GM19397 (cell line): Measurements from ENCODE around the gene CRLF1.

Experiments
- ATAC-seq: cut with Tn5 transposase; IDR thresholded peaks from one replicate; pipeline ENCODE4 v1.9.1; 2021; ENCODE audit warnings: mild to moderate bottlenecking, moderate library complexity; ENCODE audit not compliant: unreplicated experiment

CRLF1 gene, protein sequence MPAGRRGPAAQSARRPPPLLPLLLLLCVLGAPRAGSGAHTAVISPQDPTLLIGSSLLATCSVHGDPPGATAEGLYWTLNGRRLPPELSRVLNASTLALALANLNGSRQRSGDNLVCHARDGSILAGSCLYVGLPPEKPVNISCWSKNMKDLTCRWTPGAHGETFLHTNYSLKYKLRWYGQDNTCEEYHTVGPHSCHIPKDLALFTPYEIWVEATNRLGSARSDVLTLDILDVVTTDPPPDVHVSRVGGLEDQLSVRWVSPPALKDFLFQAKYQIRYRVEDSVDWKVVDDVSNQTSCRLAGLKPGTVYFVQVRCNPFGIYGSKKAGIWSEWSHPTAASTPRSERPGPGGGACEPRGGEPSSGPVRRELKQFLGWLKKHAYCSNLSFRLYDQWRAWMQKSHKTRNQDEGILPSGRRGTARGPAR

GRCh38 chr19:18606281-18607225, at the start of gene CRLF1:
Gene CRLF1, minus strand, starts transcription at chr19:18606799. Its CDS starts 143 bp downstream, at chr19:18606656.
- no peak for ATAC-seq

- ATAC-seq: no peak
Measured at GRCh38 chr19:18655173-18655844, 48.7 kb upstream of the CRLF1 start.

GRCh38 chr19:18654469-18654868, 47.9 kb upstream of the CRLF1 start:
- ATAC-seq: no peak

GRCh38 chr19:18653853-18654252, 47.3 kb upstream of the CRLF1 start:
- no peak for ATAC-seq

- no peak for ATAC-seq
Measured at GRCh38 chr19:18651733-18652132, 45.1 kb upstream of the CRLF1 start.

GRCh38 chr19:18651300-18651699, 44.7 kb upstream of the CRLF1 start:
- no peak for ATAC-seq

DNA sequence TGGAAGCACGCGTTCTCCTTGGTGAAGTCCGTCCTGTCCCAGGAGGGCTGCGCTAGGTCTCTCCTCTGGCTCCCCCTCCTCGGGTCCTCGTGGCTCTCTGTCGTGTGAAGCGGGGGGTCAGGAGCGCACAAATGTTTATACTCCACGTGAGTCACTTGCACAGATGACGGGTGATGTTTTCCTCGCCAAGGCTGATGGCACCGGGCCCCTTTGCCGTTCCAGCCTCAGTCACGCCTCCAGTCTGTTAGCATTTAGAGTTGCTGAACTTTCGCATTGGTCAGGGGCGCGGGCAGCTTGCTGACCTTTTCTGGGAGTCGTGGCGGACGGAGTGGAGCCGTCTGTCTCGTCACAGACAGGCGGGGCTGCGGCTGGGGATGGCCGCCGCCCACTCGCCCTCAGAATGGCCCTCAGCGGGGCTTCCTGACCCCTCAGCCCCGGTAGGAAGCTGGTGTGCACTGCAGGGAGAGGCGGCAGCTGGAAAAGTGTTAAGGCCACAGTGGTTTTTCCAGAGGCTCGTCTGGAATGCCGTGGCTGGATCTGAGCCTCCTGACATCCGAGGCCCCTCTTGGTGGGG, 44.0 kb upstream of the CRLF1 start:
- ATAC-seq: no peak

DNA sequence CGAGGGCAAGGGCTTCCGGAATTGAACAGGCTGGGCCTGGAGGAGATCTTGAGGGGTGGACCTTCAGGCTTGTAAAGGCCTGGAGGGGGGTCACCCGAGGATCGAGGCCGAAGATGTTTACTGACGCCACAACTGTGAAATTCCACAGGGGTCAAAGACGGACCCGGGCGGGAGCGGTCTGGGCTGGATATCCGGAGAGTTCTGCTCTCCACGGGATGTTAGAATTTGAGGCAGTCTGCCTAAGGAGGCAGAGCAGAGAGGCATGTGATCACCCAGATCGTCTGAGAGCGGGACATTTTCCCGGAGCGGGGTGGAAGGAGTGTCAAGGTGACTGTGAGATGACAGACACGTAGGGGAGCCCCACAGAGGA, 43.4 kb upstream of the CRLF1 start:
- ATAC-seq: no peak

GRCh38 chr19:18649371-18650020, 42.9 kb upstream of the CRLF1 start:
- ATAC-seq: peak; percentile 54

GRCh38 chr19:18648973-18649315, 42.3 kb upstream of the CRLF1 start:
- no peak for ATAC-seq

GRCh38 chr19:18647807-18648206, 41.2 kb upstream of the CRLF1 start:
- ATAC-seq: no peak

- ATAC-seq: no peak
Measured at GRCh38 chr19:18647371-18647767, 40.8 kb upstream of the CRLF1 start.

- no peak for ATAC-seq
Measured at GRCh38 chr19:18646535-18647370, 40.2 kb upstream of the CRLF1 start.

DNA sequence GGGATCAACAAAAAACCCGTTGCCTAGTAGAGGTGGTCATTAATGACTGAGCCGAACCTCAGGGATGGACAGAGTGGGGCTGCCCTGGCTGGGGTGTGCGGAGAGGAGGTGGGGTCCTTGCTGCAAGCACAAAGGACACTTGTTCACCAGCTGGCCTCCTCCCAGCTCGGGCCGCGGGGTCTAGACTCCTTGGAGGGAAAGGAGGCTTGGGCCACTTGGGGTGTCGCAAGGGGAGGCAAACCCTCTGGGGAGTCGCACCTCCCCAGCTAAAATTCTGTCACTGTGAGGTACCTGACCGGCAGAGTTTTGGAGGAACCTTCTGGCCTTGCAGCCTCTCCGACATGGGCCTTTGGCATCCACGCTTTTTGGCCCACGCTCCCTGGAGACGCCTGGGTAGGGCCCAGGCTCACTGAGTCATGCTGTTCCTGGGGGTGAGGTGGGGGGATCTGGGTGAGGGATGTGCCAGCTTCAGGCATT, 38.5 kb upstream of the CRLF1 start:
- no peak for ATAC-seq

- ATAC-seq: no peak
Measured at GRCh38 chr19:18644196-18645034, 37.8 kb upstream of the CRLF1 start.

- ATAC-seq: no peak
Measured at GRCh38 chr19:18639706-18640243, 33.2 kb upstream of the CRLF1 start.

GRCh38 chr19:18637673-18638630, 31.4 kb upstream of the CRLF1 start:
- ATAC-seq: no peak
